Measurements from ENCODE around the gene TUB. TPM values are rescaled to one million over a fixed set of nuclear protein-coding genes. Genes with fewer than 3 reads are reported as not detected.

The TUB gene
- total RNA-seq, 1 experiment from 2014 or later: 0.39 TPM

GRCh38 chr11:8039530-8040260, 41.3 kb upstream of the TUB start:
- no peak for TF ChIP-seq EZH2 (IDR thresholded peaks at IDR 0.05; ENCODE audit: borderline replicate concordance, low read depth, low read length, poor library complexity, severe bottlenecking)
- intact Hi-C loops (cut with micrococcal nuclease; ENCODE audit: unreplicated experiment): no loop called here
- POLR2A ChIA-PET (ENCODE audit: low non-redundant PET): no interaction called here
- no peaks in the 10 kb centered on the region for H3K4me1 ChIP-seq (ENCODE audit: insufficient read depth, low read length, poor library complexity, severe bottlenecking)
- no peaks in the 10 kb centered on the region for H3K9me3 ChIP-seq (ENCODE audit: low read depth, low read length, poor library complexity, severe bottlenecking)
- CTCF ChIA-PET: no interaction called here
- no peak overlapping the region for H3K27ac ChIP-seq (ENCODE audit: low read depth, low read length, poor library complexity, severe bottlenecking)
- no peak overlapping the region for H3K4me3 ChIP-seq (ENCODE audit: low read depth, low read length, poor library complexity, severe bottlenecking)
- no peaks in the 10 kb centered on the region for H3K36me3 ChIP-seq (ENCODE audit: insufficient read depth, low read length, poor library complexity, severe bottlenecking)
- H3K27me3 ChIP-seq (replicated peaks; ENCODE audit: insufficient read depth, low read depth, low read length, poor library complexity): peaks cover 9% of the 10 kb centered on the region
- no peak for DNase-seq (ENCODE audit: low spot score)
- no TSS peak for BruUV-seq (replicated peaks)

GRCh38 chr11:8040261-8040920, 40.6 kb upstream of the TUB start:
- BruUV-seq (replicated peaks): no TSS peak
- CTCF ChIA-PET: no interaction called here
- no peak for DNase-seq (ENCODE audit: low spot score)

GRCh38 chr11:8040921-8041285, 40.1 kb upstream of the TUB start:
- ChIA-PET CTCF (no interaction called here), POLR2A (ENCODE audit: low non-redundant PET) (no interaction called here)
- no peak overlapping the region for H3K27ac ChIP-seq (ENCODE audit: low read depth, low read length, poor library complexity, severe bottlenecking)
- H3K36me3 ChIP-seq (ENCODE audit: insufficient read depth, low read length, poor library complexity, severe bottlenecking): no peaks in the 10 kb centered on the region
- DNase-seq (ENCODE audit: low spot score): no peak
- TF ChIP-seq CTCF (conservative IDR thresholded peaks at IDR 0.05; ENCODE audit: low read depth, low read length): no peak
- TF ChIP-seq EZH2 (IDR thresholded peaks at IDR 0.05; ENCODE audit: borderline replicate concordance, low read depth, low read length, poor library complexity, severe bottlenecking): no peak
- intact Hi-C loops (cut with micrococcal nuclease; ENCODE audit: unreplicated experiment): no loop called here
- no peak overlapping the region for H3K4me3 ChIP-seq (ENCODE audit: low read depth, low read length, poor library complexity, severe bottlenecking)
- H3K27me3 ChIP-seq (replicated peaks; ENCODE audit: insufficient read depth, low read depth, low read length, poor library complexity): peaks cover 17% of the 10 kb centered on the region
- H3K4me1 ChIP-seq (ENCODE audit: insufficient read depth, low read length, poor library complexity, severe bottlenecking): no peaks in the 10 kb centered on the region
- BruUV-seq (replicated peaks): no TSS peak
- H3K9me3 ChIP-seq (ENCODE audit: low read depth, low read length, poor library complexity, severe bottlenecking): no peaks in the 10 kb centered on the region

More at GRCh38 chr11:8040261-8040920, 40.6 kb upstream of the TUB start:
- Histone ChIP-seq H3K4me1 (ENCODE audit: insufficient read depth, low read length, poor library complexity, severe bottlenecking) (no peaks in the 10 kb centered on the region), H3K36me3 (ENCODE audit: insufficient read depth, low read length, poor library complexity, severe bottlenecking) (no peaks in the 10 kb centered on the region), H3K4me3 (ENCODE audit: low read depth, low read length, poor library complexity, severe bottlenecking) (no peak overlapping the region), H3K9me3 (ENCODE audit: low read depth, low read length, poor library complexity, severe bottlenecking) (no peaks in the 10 kb centered on the region), H3K27ac (ENCODE audit: low read depth, low read length, poor library complexity, severe bottlenecking) (no peak overlapping the region), H3K27me3 (replicated peaks; ENCODE audit: insufficient read depth, low read depth, low read length, poor library complexity) (peaks cover 14% of the 10 kb centered on the region)
- intact Hi-C loops (cut with micrococcal nuclease; ENCODE audit: unreplicated experiment): no loop called here
- POLR2A ChIA-PET (ENCODE audit: low non-redundant PET): no interaction called here
- no peak for TF ChIP-seq EZH2 (IDR thresholded peaks at IDR 0.05; ENCODE audit: borderline replicate concordance, low read depth, low read length, poor library complexity, severe bottlenecking)
- TF ChIP-seq CTCF (conservative IDR thresholded peaks at IDR 0.05; ENCODE audit: low read depth, low read length): no peak

Measured in A673 (cell line).